Uterus (tissue), 2 donors: ENCODE results near the gene DENND1A.

Experiments used
- POLR2A ChIP-seq, 2 donors: fragments of 450-650 bp; IDR thresholded peaks; one replicate each; pipeline ENCODE4 v1.6.1; 2016; ENCODE audit warnings: antibody characterized with exemption in 2 of 2, mild to moderate bottlenecking in 1 of 2, moderate library complexity in 1 of 2
- TF ChIP-seq, protein P1 (sequence below), 4 experiments: fragments of 200-600 bp in 2 of 4; fragments of 450-650 bp in 2 of 4; sonication (generic) in 2 of 4; IDR thresholded peaks; one replicate each; pipeline ENCODE4 v1.5.1; 2016 to 2019; ENCODE audit warnings: antibody characterized with exemption in 4 of 4, mild to moderate bottlenecking in 2 of 4, moderate library complexity in 1 of 4

DNA sequence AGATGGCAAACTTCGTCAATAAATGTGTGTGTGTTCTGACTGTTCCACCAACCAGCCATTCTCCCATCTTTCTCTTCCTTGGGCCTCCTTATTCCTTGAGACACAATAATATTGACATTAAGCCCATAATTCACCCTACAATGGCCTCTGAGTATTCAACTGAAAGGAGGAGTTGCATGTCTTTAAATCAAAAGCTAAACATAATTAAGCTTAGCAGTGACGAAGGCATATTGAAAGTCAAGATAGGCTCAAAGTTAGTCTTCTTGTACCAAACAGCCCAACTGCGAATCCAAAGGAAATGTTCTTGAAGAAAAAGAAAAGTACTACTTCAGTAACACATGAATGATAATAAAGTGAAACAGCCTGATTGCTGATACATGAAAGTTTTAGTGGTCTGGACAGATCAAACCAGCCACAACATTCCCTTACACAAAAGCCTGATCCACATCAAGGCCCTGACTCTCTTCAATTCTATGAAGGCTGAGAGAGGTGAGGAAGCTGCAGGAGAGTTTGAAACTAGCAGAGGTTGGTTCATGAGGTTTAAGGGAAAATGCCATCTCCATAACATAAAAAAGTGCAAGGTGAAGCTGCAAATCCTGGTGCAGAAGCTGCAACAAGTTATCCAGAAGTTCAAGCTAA, 81.4 kb downstream of the DENND1A start:
- TF ChIP-seq, protein P1, sequence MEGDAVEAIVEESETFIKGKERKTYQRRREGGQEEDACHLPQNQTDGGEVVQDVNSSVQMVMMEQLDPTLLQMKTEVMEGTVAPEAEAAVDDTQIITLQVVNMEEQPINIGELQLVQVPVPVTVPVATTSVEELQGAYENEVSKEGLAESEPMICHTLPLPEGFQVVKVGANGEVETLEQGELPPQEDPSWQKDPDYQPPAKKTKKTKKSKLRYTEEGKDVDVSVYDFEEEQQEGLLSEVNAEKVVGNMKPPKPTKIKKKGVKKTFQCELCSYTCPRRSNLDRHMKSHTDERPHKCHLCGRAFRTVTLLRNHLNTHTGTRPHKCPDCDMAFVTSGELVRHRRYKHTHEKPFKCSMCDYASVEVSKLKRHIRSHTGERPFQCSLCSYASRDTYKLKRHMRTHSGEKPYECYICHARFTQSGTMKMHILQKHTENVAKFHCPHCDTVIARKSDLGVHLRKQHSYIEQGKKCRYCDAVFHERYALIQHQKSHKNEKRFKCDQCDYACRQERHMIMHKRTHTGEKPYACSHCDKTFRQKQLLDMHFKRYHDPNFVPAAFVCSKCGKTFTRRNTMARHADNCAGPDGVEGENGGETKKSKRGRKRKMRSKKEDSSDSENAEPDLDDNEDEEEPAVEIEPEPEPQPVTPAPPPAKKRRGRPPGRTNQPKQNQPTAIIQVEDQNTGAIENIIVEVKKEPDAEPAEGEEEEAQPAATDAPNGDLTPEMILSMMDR (IDR thresholded peaks at IDR 0.05), result no peak
- no peak for TF ChIP-seq POLR2A (IDR thresholded peaks at IDR 0.05)
